HG03135 (cell line): ENCODE data around the gene MYO9B.
"Not testable (repeated sequence)": the region's sequence is repeated elsewhere in the genome, so short reads cannot be mapped to it uniquely, and the experiment has no call there.

ENCODE experiments used
- ATAC-seq: cut with Tn5 transposase; IDR thresholded peaks from one replicate; pipeline ENCODE4 v1.9.1; 2021; ENCODE audit warnings: mild to moderate bottlenecking, moderate library complexity; ENCODE audit not compliant: unreplicated experiment

The MYO9B gene

DNA sequence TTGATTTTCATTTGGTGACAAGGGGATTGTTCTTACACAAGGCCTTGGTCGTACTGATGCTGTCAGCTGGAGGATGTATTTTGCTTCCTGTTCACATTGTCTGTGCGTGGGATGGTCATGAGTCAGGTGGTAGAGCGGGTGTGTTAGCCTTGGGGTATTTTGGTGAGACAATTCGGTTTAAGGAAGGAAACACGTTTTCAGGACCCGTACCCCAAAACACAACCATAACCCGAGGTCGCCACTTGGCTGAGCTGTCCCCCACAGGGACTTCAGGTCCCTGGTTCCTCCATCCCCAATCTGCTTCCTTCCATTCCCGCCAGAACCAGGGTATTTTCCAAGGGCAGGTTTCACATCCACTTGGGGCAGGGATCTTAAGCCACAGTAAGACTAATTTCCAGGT lies 15.0 kb downstream of the MYO9B start:
- ATAC-seq: no peak

DNA sequence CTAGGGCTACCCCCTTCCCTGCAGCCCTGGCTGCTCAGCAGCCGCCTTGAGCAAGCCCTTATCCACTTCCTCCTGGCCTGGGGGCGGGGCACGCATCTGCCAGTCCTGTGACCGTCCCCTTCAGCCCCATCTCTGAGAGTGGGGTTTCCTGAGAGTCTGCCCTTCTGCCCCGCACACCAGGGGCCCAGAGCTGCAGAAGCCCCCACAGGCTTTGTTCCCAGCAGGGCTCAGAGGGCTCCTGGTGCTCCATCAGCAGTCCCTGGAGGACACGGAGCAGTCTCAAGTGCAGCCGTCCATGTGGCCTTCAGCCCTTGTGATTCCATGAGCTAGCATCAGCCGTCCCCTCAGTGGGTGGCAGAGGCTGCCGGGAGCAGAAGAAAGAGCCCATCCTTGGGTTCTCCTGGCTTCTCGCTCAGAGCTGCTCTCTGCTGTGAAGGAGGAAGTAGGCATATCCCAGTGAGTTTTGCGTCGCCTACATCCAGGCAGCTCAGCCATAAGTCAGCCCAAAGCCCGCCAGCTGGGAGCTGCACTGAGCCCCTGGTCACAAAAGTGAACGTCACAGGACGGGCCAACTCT lies 16.3 kb downstream of the MYO9B start:
- ATAC-seq: no peak

DNA sequence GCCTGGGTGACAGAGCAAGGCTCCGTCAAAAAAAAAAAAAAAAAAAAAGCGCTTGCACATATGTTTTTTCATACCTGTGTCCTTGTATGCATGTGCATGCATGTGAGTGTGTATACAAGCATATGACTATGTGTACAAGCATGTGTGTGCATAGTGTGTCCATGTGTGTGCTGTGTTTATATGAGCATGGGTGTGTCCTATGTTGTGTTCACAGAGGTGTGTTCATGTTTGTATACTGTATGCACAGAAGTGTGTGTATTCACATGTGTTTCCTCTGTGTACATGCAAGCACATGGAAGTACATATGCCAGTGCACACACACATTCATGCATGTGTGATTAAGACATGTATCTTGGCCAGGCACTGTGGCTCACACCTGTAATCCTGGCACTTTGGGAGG lies 17.1 kb downstream of the MYO9B start:
- ATAC-seq: no peak

GRCh38 chr19:17094694-17095093 lies 19.1 kb downstream of the MYO9B start:
- ATAC-seq: not testable (repeated sequence)

GRCh38 chr19:17095141-17095919 lies 19.8 kb downstream of the MYO9B start:
- ATAC-seq: no peak

DNA sequence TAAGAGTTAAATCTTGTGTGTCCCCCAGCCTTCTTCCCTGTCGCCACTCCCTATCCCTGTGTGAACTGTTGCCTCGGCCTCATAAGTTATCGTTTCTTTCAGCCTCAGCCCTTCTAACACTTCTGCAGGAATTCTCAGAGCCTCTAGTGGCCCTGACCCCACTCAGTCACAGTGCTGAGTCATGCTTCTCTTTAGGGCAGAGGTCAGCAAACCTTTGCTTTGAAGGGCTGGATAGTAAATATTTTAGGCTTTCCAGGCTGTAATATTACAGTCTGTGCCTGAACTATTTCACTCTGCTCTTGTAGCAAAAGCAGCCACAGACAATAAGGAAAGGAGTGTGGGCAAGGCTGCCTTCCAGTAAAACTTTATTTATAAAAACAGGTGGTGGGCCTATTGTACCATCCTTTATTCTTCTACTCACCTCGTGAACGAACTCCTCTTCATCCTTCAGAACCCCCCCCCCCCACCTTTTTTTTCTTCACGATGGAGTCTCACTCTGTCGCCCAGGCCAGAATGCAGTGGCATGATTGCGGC lies 22.1 kb downstream of the MYO9B start:
- no peak for ATAC-seq

- ATAC-seq: no peak
Observed at GRCh38 chr19:17098326-17098725, 22.7 kb downstream of the MYO9B start.

DNA sequence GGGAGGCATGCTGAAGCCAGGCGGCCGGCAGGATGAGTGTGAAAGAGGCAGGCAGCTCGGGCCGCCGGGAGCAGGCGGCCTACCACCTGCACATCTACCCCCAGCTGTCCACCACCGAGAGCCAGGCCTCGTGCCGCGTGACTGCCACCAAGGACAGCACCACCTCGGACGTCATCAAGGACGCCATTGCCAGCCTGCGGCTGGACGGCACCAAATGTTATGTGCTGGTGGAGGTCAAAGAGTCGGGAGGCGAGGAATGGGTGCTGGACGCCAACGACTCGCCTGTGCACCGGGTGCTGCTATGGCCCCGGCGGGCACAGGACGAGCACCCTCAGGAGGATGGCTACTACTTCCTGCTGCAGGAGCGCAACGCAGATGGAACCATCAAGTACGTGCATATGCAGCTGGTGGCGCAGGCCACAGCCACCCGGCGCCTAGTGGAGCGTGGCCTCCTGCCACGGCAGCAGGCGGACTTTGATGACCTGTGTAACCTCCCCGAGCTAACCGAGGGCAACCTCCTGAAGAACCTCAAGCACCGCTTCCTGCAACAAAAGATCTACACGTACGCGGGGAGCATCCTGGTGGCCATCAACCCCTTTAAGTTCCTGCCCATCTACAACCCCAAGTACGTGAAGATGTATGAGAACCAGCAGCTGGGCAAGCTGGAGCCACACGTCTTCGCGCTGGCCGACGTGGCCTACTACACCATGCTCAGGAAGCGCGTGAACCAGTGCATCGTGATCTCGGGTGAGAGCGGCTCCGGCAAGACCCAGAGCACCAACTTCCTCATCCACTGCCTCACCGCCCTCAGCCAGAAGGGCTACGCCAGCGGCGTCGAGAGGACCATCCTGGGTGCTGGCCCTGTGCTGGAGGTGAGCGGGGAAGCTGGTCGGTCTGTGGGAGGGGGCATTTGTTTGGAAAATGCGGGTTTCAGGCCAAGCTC lies 26.4 kb downstream of the MYO9B start:
- ATAC-seq: no peak

GRCh38 chr19:17103177-17103576 lies 27.6 kb downstream of the MYO9B start:
- ATAC-seq: no peak

GRCh38 chr19:17104679-17105078 lies 29.1 kb downstream of the MYO9B start:
- ATAC-seq: no peak

DNA sequence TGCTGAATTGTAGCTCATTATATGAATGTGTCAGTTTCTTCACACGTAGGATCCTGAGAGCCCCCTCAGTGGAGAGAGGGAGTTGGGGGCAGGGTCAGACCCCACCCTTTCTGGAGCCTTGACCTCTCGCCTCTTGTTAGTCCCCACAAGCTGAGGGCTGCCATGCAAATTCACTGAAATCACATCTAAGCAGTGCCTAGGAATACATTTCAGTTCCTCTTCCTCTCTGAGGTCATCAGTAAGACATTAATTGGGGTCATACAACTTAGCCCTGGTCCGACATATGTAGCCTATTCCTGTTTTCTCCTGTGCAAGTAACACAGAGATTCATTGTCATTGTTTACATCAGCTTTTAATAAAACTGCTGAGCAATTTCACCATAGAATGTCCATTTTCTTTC lies 30.0 kb downstream of the MYO9B start:
- no peak for ATAC-seq

GRCh38 chr19:17106964-17107363 lies 31.4 kb downstream of the MYO9B start:
- not testable (repeated sequence) for ATAC-seq

GRCh38 chr19:17107546-17108452 lies 32.2 kb downstream of the MYO9B start:
- no peak for ATAC-seq

DNA sequence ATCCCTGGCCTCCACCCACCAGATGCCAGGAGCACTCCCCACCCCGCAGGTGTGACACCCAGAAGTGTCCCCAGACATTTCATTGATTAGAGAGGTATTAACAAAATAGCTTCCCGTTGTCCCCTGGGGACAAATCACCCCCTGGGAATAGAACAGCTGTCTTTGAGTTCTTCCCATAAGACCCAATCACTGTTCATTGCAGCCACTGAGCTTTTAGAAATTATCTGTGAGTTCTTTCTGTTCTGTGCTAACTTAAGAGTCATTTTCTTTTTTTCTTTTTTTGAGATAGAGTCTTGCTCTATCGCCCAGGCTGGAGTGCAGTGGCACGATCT lies 32.8 kb downstream of the MYO9B start:
- no peak for ATAC-seq

GRCh38 chr19:17109300-17109699 lies 33.7 kb downstream of the MYO9B start:
- no peak for ATAC-seq

GRCh38 chr19:17109962-17110598 lies 34.5 kb downstream of the MYO9B start:
- no peak for ATAC-seq

DNA sequence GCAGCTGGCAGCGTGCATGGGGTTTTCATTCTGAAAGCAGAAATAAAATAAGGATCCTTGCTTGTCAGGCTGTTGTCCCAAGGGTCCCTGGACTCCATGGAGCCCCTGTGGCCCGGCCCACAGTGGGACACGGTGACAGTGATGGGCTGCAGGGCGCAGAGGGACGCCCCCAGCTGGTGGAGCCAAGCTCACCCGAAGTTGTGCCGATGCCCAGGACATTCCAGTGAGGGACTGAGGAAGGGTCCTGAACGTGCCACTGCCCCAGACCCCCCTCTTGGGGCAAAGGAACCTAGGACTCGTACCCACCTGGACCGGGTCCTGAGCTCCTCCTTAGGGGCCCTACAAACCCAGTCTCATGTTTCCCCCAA lies 35.0 kb downstream of the MYO9B start:
- no peak for ATAC-seq

- ATAC-seq: no peak
Observed at GRCh38 chr19:17111766-17112165, 36.2 kb downstream of the MYO9B start.

- ATAC-seq: no peak
Observed at GRCh38 chr19:17112271-17112670, 36.7 kb downstream of the MYO9B start.

DNA sequence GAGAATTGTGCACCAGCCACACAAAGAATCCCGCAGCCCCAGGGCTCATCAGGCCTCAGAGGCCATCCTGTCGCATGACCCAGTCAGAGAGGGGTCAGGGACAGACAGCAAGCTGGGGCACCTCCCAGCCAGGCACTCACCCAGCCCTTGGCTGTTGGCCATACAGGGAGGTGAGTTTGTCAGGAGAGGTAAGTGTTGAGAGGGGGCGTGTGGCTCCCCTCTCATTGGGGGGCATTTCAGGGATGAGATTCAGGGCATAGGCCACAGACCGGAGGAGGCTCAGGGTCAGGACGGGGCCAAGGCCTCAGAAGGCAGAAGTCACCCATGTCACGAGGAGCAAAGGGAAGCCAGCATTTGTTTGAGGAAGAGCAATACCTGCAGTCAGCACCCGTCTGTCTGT lies 37.1 kb downstream of the MYO9B start:
- ATAC-seq: no peak
